Coronary artery (tissue), 2 donors: Measurements from ENCODE around the gene LRRC25.

Experiments used
- DNase-seq: peaks from one replicate; pipeline ENCODE4 v3.0.0-alpha.2; 2017; ENCODE audit warnings: low spot score
- H3K27ac ChIP-seq, 2 donors: fragments of 200-600 bp; sonication (generic); one replicate each; pipeline ENCODE4 v1.5.1; 2016 to 2019
- H3K4me3 ChIP-seq: fragments of 200-600 bp; sonication (generic); 2 replicates; pipeline ENCODE4 v1.5.1; 2016; ENCODE audit warnings: mild to moderate bottlenecking, moderate library complexity
- TF ChIP-seq, protein P1 (sequence below): fragments of 200-600 bp; sonication (generic); IDR thresholded peaks from one replicate; pipeline ENCODE4 v1.5.1; 2019; ENCODE audit warnings: antibody characterized with exemption

LRRC25 gene

GRCh38 chr19:18431351-18432197, 34.2 kb upstream of the LRRC25 start:
- no peak for DNase-seq
- Histone ChIP-seq H3K4me3 (no peak overlapping the region), H3K27ac (no peak overlapping the region)
- TF ChIP-seq, protein P1, sequence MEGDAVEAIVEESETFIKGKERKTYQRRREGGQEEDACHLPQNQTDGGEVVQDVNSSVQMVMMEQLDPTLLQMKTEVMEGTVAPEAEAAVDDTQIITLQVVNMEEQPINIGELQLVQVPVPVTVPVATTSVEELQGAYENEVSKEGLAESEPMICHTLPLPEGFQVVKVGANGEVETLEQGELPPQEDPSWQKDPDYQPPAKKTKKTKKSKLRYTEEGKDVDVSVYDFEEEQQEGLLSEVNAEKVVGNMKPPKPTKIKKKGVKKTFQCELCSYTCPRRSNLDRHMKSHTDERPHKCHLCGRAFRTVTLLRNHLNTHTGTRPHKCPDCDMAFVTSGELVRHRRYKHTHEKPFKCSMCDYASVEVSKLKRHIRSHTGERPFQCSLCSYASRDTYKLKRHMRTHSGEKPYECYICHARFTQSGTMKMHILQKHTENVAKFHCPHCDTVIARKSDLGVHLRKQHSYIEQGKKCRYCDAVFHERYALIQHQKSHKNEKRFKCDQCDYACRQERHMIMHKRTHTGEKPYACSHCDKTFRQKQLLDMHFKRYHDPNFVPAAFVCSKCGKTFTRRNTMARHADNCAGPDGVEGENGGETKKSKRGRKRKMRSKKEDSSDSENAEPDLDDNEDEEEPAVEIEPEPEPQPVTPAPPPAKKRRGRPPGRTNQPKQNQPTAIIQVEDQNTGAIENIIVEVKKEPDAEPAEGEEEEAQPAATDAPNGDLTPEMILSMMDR: no peak

- TF ChIP-seq, protein P1: no peak
- DNase-seq: no peak
- no peak overlapping the region for H3K4me3 ChIP-seq
- no peak overlapping the region for H3K27ac ChIP-seq
Measured at GRCh38 chr19:18430417-18431144, 33.2 kb upstream of the LRRC25 start.

DNA sequence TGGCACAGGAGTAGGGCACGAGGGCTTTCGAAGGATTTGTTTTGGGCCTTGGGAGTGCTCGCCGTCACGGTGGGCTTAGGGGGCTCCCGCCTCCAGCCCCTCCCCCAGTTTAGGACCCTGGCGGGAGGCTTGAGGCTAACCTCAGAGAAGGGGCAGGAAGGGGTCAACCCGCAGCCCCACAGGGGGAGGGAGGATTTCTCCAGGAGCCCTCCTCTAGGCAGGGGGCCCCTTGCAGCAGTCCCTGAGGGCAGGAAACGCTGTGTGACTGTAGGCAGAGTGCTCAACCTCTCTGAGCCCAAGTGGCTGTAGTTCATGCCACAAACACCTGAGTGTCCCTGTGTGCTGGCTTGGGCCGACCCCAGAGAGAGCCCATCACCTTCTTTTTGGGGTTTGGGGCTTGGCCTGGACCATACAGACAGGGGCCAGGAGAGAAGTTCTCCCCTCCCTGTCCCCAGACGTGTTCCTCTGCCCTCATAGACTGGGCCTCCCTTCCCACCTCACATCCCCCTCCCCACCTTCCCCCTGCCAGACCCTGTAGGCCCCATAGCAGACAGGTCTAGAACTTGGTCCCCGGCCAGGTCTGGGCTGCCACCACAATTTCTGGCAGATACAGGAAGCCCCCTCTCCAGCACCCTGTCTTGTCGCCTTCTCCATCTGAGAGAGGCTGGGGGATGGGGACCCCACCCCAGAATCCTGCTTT, 32.4 kb upstream of the LRRC25 start:
- peak overlapping the region; percentile 69 for H3K4me3 ChIP-seq

DNA sequence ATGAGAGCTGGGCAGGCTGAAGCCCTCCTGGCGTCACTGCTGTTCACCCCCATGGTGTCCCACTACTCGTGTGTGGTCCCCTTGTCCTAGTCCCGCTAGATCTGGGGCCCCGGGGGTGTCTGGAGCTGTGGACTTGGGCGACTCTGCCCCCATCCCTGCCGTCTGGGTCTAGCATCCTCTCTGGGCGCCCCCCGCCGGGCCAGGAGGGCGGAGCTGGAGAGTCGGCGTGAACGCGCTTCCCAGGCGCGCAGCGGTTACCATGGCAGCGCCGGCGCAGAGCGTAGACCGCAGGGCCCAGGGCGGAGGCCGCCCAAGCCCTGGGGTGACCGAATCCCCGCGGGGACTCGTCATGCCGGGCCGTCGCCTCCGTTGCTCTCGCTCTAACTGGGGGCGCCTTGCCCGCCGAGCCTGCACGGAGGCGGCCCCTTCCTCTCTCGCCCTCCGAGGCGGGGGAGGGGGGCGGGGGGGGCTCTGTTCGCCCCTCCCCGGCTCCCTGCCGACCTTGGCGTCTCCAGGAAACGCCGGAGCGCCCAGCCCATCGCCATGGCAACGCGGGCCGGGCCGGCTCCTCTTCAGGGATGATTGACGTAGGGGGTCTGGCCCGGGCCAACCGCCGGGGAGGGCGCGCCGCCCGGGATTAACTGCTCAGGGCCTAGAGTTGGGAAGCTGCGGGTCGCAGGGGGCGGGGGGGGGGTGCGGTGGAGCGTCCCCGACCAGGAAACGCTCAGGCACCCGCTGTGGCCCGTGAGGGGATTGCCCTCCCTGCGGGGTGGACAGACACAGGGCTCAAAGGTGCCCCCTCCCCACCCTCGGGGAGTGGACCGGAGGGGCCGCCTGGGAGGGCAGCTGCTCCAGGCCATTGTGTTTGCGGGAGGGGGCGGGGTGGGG, 31.6 kb upstream of the LRRC25 start:
- no peak for DNase-seq
- H3K4me3 ChIP-seq: peak overlapping the region; percentile 69
- TF ChIP-seq, protein P1: no peak
- H3K27ac ChIP-seq: peak overlapping the region; percentile 80 to 90

More for the DNA sequence above, 32.4 kb upstream of the LRRC25 start:
- TF ChIP-seq, protein P1: no peak
- no peak for DNase-seq
- H3K27ac ChIP-seq: peak overlapping the region; percentile 80 to 90

- TF ChIP-seq, protein P1: no peak
- Histone ChIP-seq H3K27ac (peak overlapping the region; percentile 80 to 90), H3K4me3 (peak overlapping the region; percentile 69)
- no peak for DNase-seq
Measured at GRCh38 chr19:18428173-18428786, 30.9 kb upstream of the LRRC25 start.

GRCh38 chr19:18427743-18428113, 30.3 kb upstream of the LRRC25 start:
- TF ChIP-seq, protein P1: no peak
- peak overlapping the region in 1 of 2 donors; percentile 91 for H3K27ac ChIP-seq

More at GRCh38 chr19:18427743-18428113, 30.3 kb upstream of the LRRC25 start:
- no peak for DNase-seq
- H3K4me3 ChIP-seq: no peak overlapping the region
